NB4 (cell line): ENCODE measurements around the gene ST8SIA1.

Experiments used
- CTCF ChIP-seq: IDR thresholded peaks from one replicate; pipeline ENCODE4 v1.5.1; 2012; ENCODE audit warnings: low read depth, low read length
- MYC ChIP-seq: IDR thresholded peaks from 2 replicates; pipeline ENCODE4 v1.6.1; 2011; ENCODE audit warnings: low read depth, low read length
- POLR2A ChIP-seq: IDR thresholded peaks from 2 replicates; pipeline ENCODE4 v1.6.1; 2011; ENCODE audit warnings: mild to moderate bottlenecking; ENCODE audit not compliant: insufficient read length; ENCODE audit errors: extremely low read depth

- TF ChIP-seq CTCF (no peak), POLR2A (no peak), MYC (no peak)
Observed at GRCh38 chr12:22283006-22283506, 51.5 kb downstream of the ST8SIA1 start.
